GM06990 (cell line): ENCODE data around the gene CCPG1.

ENCODE experiments used
- DNase-seq: peaks from one replicate; pipeline ENCODE4 v3.0.0-alpha.2; 2011; ENCODE audit not compliant: insufficient read length; ENCODE audit errors: extremely low read depth
- H3K27me3 ChIP-seq: replicated peaks from 2 replicates; pipeline ENCODE4 v1.6.0; 2011; ENCODE audit warnings: low read length; ENCODE audit not compliant: control insufficient read depth, insufficient read depth
- H3K36me3 ChIP-seq: 2 replicates; pipeline ENCODE4 v1.5.1; 2011; ENCODE audit warnings: low read length; ENCODE audit not compliant: control insufficient read depth, insufficient read depth
- H3K4me3 ChIP-seq: replicated peaks from 2 replicates; pipeline ENCODE4 v1.5.1; 2011; ENCODE audit warnings: low read depth, mild to moderate bottlenecking, control low read depth, low read length
- TF ChIP-seq, protein P1 (sequence below): IDR thresholded peaks from 2 replicates; pipeline ENCODE4 v1.5.1; 2011; ENCODE audit warnings: low read length, control low read depth, mild to moderate bottlenecking, inconsistent platforms; ENCODE audit not compliant: insufficient read depth, poor library complexity, severe bottlenecking

The CCPG1 gene

DNA sequence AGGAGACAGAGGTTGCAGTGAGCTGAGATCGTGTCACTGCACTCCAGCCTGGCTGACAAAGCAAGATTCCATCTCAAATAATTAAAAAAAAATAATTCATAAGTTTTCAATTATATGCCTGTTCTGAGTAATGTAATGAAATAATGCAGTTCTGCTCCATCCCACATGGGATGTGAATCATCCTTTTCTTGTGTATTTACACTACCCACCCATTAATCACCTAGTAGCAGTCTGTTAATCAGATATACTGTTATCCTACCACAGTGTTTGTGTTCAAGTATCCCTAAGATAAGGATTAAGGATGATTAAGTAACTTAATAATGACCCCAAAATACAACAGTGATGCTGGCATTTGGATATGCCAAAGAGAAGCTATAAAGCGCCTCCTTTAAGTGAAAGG, 50.4 kb downstream of the CCPG1 start:
- TF ChIP-seq, protein P1, sequence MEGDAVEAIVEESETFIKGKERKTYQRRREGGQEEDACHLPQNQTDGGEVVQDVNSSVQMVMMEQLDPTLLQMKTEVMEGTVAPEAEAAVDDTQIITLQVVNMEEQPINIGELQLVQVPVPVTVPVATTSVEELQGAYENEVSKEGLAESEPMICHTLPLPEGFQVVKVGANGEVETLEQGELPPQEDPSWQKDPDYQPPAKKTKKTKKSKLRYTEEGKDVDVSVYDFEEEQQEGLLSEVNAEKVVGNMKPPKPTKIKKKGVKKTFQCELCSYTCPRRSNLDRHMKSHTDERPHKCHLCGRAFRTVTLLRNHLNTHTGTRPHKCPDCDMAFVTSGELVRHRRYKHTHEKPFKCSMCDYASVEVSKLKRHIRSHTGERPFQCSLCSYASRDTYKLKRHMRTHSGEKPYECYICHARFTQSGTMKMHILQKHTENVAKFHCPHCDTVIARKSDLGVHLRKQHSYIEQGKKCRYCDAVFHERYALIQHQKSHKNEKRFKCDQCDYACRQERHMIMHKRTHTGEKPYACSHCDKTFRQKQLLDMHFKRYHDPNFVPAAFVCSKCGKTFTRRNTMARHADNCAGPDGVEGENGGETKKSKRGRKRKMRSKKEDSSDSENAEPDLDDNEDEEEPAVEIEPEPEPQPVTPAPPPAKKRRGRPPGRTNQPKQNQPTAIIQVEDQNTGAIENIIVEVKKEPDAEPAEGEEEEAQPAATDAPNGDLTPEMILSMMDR, result no peak
- no peak for DNase-seq
- Histone ChIP-seq H3K27me3 (no peaks in the 10 kb centered on the region), H3K36me3 (no peaks in the 10 kb centered on the region), H3K4me3 (no peak overlapping the region)

DNA sequence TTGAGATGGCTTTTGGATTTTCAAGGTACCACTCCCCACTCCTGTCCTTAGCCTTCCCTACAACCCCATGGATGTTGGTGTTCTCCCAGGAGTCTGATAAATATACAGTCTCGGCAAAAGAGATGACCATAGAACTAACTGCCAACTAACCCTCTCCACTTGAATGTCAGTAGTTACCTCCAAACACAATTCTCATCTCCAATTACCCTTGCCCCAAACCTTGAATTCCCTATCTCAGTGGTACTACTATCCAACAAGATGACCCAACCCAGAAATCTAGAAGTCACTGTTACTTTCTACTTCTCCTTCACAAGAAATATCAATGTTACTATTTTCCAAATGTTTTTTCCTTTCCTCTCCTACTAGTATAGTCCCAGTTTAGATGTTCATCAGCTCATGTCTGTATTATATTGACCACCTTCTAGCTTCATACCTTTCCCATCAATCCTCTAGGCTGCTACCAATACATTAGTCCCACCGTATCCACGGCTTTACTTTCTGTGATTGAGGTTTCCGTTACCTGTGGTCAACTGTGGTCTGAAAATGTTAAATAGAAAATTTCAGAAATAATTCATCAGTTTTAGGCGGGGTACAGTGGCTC, 51.1 kb downstream of the CCPG1 start:
- DNase-seq, result no peak
- no peaks in the 10 kb centered on the region for H3K36me3 ChIP-seq
- TF ChIP-seq, protein P1, result no peak
- no peaks in the 10 kb centered on the region for H3K27me3 ChIP-seq
- H3K4me3 ChIP-seq, result no peak overlapping the region

DNA sequence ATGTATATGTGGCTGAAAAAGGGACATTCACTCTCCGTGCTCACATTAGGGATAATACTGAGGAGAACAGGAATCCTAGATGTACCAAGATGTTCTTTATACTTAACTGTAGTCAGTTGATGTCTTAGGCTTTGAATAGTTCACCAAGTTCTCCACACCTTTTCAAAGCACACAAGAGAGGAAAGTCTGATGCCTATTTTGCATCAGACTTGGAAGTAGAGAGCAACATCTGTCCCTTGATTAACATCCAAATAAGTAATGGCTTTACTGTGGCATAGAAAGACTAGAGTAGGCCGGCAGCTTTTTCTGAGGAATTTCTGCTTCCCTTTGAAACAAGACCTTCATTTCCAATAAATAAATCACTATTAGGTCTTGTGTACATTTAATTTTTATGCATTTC, 55.1 kb downstream of the CCPG1 start:
- DNase-seq, result no peak
- H3K36me3 ChIP-seq, result no peaks in the 10 kb centered on the region
- H3K4me3 ChIP-seq, result no peak overlapping the region
- no peaks in the 10 kb centered on the region for H3K27me3 ChIP-seq
- TF ChIP-seq, protein P1, result no peak

DNA sequence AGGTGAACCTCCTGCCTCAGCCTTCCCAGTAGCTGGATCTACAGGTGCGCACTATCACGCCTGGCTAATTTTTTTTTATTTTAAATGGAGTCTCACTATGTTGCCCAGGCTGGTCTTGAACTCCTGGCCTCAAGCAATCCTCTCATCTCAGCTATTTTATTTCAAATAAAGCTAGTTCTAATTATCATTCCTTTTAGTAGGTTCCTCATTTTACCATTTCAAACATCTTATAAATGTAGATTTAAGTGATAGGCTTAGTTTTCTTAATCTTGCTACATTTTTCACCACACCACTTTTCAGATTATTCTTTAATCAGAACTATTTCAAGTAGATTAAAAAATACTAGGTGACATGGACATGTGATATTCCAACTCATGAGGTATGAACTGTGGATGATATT, 58.9 kb downstream of the CCPG1 start:
- no peaks in the 10 kb centered on the region for H3K27me3 ChIP-seq
- H3K4me3 ChIP-seq, result no peak overlapping the region
- no peak for DNase-seq
- no peaks in the 10 kb centered on the region for H3K36me3 ChIP-seq
- TF ChIP-seq, protein P1, result no peak

DNA sequence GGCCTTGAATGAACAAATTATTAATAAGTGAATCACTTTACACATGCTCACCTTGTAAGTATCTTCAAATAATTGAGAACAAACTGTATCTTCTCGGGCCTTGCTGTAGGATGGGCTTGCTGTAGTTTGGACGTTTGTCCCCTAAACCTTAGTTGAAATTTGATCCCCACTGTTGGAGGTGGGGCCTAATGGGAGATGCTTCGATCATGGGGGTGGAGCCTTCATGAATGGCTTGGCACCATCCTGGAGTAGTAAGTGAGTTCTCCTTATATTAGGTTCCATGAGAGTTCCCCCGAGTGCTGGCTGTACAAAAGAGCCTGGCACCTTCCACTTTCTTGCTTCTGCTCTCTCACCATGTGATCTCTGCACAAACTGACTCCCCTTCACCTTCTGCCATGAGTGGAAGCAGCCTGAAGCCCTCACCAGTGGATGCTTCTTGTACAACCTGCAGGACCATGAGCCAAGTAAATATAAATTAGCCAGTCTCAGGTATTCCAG, 59.8 kb downstream of the CCPG1 start:
- TF ChIP-seq, protein P1, result no peak
- DNase-seq, result no peak
- Histone ChIP-seq H3K36me3 (no peaks in the 10 kb centered on the region; the same call in 1 of the 2 replicates), H3K4me3 (no peak overlapping the region), H3K27me3 (no peaks in the 10 kb centered on the region)

DNA sequence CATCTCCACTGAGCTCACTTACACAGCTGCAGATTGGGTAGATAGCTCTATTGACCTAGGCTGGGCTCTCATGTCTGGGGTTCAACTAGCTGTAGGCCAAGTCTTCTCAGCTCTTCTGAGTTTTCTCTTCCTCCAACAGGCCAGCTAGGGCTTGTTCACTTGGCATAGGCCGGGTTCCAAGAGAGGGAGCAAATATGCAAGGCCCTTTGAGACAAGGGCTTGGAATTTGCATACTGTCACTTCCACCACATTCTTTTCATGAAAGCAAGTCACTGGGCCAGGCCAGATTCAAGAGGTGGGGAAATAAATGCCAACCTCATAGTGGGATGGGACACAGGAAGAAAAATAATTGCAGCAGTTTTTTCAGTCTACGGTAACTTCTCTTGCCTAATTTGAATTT, 64.0 kb downstream of the CCPG1 start:
- H3K27me3 ChIP-seq, result no peaks in the 10 kb centered on the region
- DNase-seq, result no peak

More for the DNA sequence above, 64.0 kb downstream of the CCPG1 start:
- H3K4me3 ChIP-seq, result no peak overlapping the region
- peaks cover 2% of the 10 kb centered on the region for H3K36me3 ChIP-seq
- TF ChIP-seq, protein P1, result no peak
